ENCODE measurements around the gene CTSF. TPM values are rescaled to one million over a fixed set of nuclear protein-coding genes. Genes with fewer than 3 reads are reported as not detected.

CTSF gene
- total RNA-seq, 1 donor from 2014 or later = 25.1 TPM

DNA sequence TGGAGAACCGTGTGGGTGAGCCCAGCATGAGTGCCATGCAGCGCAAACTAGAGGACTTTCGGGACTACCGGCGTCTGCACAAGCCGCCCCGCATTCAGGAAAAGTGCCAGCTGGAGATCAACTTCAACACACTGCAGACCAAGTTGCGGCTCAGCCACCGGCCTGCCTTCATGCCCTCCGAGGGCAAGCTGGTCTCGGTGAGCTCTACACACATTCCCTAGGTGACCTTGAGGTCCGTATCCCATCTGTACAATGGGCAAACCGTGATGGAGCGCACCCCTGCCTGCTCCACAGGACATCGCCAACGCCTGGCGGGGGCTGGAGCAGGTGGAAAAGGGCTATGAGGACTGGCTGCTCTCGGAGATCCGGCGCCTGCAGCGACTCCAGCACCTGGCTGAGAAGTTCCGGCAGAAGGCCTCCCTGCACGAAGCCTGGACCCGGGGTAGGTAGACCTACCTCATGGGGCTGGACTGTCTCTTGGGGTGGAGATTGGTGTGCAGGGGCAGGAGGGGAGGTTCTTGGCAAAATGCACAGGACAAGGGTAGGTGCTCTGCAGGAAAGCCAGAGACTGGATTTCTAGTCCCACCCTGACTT lies 10.6 kb downstream of the CTSF start:
- peaks cover 38% of the 10 kb centered on the region for H3K27me3 ChIP-seq (ENCODE audit: control insufficient read depth, insufficient read depth, low read length)
- H3K4me3 ChIP-seq (ENCODE audit: low read depth, low read length) = no peak overlapping the region
- no peak for DNase-seq (ENCODE audit: low read depth)
- H3K36me3 ChIP-seq (ENCODE audit: control insufficient read depth, insufficient read depth, low read length) = no peaks in the 10 kb centered on the region
- TF ChIP-seq CTCF (IDR thresholded peaks at IDR 0.05; ENCODE audit: insufficient read depth, low read length, poor library complexity, severe bottlenecking) = no peak

- no peak for TF ChIP-seq CTCF (IDR thresholded peaks at IDR 0.05; ENCODE audit: insufficient read depth, low read length, poor library complexity, severe bottlenecking)
Measured at GRCh38 chr11:66556086-66556485, 12.3 kb downstream of the CTSF start.

DNA sequence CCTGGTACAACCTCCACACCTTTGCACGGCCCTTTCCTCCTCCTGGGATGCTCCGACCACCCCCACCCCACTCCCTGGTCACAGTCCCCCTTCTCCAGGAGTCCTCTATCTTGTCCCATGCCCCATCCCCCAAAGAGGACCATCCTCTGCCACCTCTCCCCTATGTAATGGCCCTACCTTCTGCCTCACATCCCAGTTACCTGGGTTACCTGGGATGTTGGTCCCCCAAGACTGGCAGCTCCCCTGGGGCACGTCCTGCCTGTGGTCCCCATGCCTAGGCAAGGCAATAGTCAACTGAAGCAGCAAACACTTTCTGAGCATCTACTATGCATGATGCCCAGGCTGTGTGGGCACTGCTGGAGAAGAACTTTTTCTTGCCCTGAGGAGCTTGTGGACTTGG lies 13.0 kb downstream of the CTSF start:
- peaks cover 37% of the 10 kb centered on the region for H3K27me3 ChIP-seq (ENCODE audit: control insufficient read depth, insufficient read depth, low read length)
- DNase-seq (ENCODE audit: low read depth) = no peak
- no peak overlapping the region for H3K4me3 ChIP-seq (ENCODE audit: low read depth, low read length)
- H3K36me3 ChIP-seq (ENCODE audit: control insufficient read depth, insufficient read depth, low read length) = no peaks in the 10 kb centered on the region
- TF ChIP-seq CTCF (IDR thresholded peaks at IDR 0.05; ENCODE audit: insufficient read depth, low read length, poor library complexity, severe bottlenecking) = no peak

More at GRCh38 chr11:66556086-66556485, 12.3 kb downstream of the CTSF start:
- Histone ChIP-seq H3K27me3 (ENCODE audit: control insufficient read depth, insufficient read depth, low read length) (peaks cover 38% of the 10 kb centered on the region), H3K4me3 (ENCODE audit: low read depth, low read length) (no peak overlapping the region), H3K36me3 (ENCODE audit: control insufficient read depth, insufficient read depth, low read length) (no peaks in the 10 kb centered on the region)
- DNase-seq (ENCODE audit: low read depth) = no peak

DNA sequence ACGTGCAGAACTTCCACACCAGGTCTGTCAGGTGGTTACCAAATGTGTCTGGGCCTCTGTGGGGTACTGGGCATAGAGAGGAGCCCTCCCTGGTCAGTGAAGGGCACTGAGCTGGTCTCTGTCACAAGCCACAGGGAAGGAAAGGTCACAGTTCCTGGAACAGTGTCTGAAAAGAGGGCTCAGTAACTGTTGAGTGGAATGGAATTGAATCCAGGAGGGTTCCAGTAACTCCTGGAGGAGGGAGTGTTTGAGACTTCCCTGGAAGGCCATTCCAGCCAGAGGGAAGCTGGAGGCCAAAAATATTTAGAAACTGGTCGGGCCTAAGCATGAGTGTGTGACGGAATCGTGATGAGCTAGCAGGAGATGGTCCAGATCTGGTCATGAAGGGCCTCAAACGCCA lies 13.8 kb downstream of the CTSF start:
- Histone ChIP-seq H3K27me3 (ENCODE audit: control insufficient read depth, insufficient read depth, low read length) (peaks cover 33% of the 10 kb centered on the region), H3K36me3 (ENCODE audit: control insufficient read depth, insufficient read depth, low read length) (no peaks in the 10 kb centered on the region), H3K4me3 (ENCODE audit: low read depth, low read length) (no peak overlapping the region)
- TF ChIP-seq CTCF (IDR thresholded peaks at IDR 0.05; ENCODE audit: insufficient read depth, low read length, poor library complexity, severe bottlenecking) = no peak
- no peak for DNase-seq (ENCODE audit: low read depth)

DNA sequence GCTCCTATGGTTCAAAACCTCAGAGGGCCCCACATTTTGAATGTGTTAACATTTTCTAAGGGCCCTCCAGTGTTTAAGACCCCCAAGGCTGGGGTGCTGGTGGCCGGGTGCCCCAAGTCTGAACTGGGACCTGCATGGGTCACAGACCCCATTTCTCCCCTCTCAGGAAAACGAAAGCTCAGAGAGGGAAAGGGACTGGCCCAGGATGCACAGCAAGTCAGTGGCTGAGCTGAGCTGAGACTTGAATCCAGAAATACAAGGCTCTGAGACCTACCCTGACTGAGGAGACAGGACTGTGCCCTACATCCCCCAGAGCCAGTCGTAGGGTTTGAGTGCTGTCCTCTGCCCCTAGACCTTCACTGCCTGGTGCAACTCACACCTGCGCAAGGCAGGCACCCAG lies 17.5 kb downstream of the CTSF start:
- Histone ChIP-seq H3K4me3 (ENCODE audit: low read depth, low read length) (no peak overlapping the region), H3K27me3 (ENCODE audit: control insufficient read depth, insufficient read depth, low read length) (peaks cover 28% of the 10 kb centered on the region), H3K36me3 (ENCODE audit: control insufficient read depth, insufficient read depth, low read length) (no peaks in the 10 kb centered on the region)
- no peak for TF ChIP-seq CTCF (IDR thresholded peaks at IDR 0.05; ENCODE audit: insufficient read depth, low read length, poor library complexity, severe bottlenecking)
- DNase-seq (ENCODE audit: low read depth) = no peak

- no peaks in the 10 kb centered on the region for H3K36me3 ChIP-seq (ENCODE audit: control insufficient read depth, insufficient read depth, low read length)
- H3K4me3 ChIP-seq (ENCODE audit: low read depth, low read length) = no peak overlapping the region
- DNase-seq (ENCODE audit: low read depth) = no peak
- H3K27me3 ChIP-seq (ENCODE audit: control insufficient read depth, insufficient read depth, low read length) = peaks cover 26% of the 10 kb centered on the region
- no peak for TF ChIP-seq CTCF (IDR thresholded peaks at IDR 0.05; ENCODE audit: insufficient read depth, low read length, poor library complexity, severe bottlenecking)
Measured at GRCh38 chr11:66549696-66550095, 18.7 kb downstream of the CTSF start.
